Measurements from ENCODE around the gene BCAS3. TPM values are rescaled to one million over a fixed set of nuclear protein-coding genes. Genes with fewer than 3 reads are reported as not detected.

BCAS3 gene
- total RNA-seq, 4 donors from 2014 or later: 18.2 to 60.6 (median 23.4) TPM

- Histone ChIP-seq H3K9me3 (no peaks in the 10 kb centered on the region), H3K4me1 (peaks cover 0 to 6% of the 10 kb centered on the region in 2 donors), H3K36me3 (no peaks in the 10 kb centered on the region), H3K27ac (no peak overlapping the region), H3K4me3 (no peak overlapping the region), H3K27me3 (no peaks in the 10 kb centered on the region)
- in situ Hi-C loops (cut with MboI; ENCODE audit: low sequenced_read_pairs in 4 of 4): no loop called here
- intact Hi-C loops (cut with DNase I; ENCODE audit: low total_unique reads): no loop called here
- TF ChIP-seq CTCF (IDR thresholded peaks at IDR 0.05 in 4 of 5, conservative IDR thresholded peaks at IDR 0.05 in 1 of 5) (no peak), POLR2A (IDR thresholded peaks at IDR 0.05) (no peak)
- DNase-seq (no peak), ATAC-seq (no peak)
Observed at GRCh38 chr17:61174310-61174709, 496.7 kb downstream of the BCAS3 start.

- no peak for TF ChIP-seq CTCF (IDR thresholded peaks at IDR 0.05 in 4 of 5, conservative IDR thresholded peaks at IDR 0.05 in 1 of 5)
- no peak for TF ChIP-seq POLR2A (IDR thresholded peaks at IDR 0.05)
- intact Hi-C loops (cut with DNase I; ENCODE audit: low total_unique reads): no loop called here
- DNase-seq: no peak
- Histone ChIP-seq H3K9me3 (no peaks in the 10 kb centered on the region), H3K4me3 (no peak overlapping the region), H3K4me1 (peaks cover 0 to 8% of the 10 kb centered on the region in 2 donors), H3K36me3 (no peaks in the 10 kb centered on the region), H3K27ac (no peak overlapping the region), H3K27me3 (no peaks in the 10 kb centered on the region)
- ATAC-seq: no peak
- in situ Hi-C loops (cut with MboI; ENCODE audit: low sequenced_read_pairs in 4 of 4): no loop called here
Observed at GRCh38 chr17:61175298-61176142, 497.9 kb downstream of the BCAS3 start.

GRCh38 chr17:61177351-61177750 is 499.7 kb downstream of the BCAS3 start:
- TF ChIP-seq POLR2A (IDR thresholded peaks at IDR 0.05) (no peak), CTCF (IDR thresholded peaks at IDR 0.05 in 4 of 5, conservative IDR thresholded peaks at IDR 0.05 in 1 of 5) (no peak)
- DNase-seq (no peak), ATAC-seq (no peak)
- Histone ChIP-seq H3K9me3 (no peaks in the 10 kb centered on the region), H3K27ac (no peak overlapping the region), H3K36me3 (no peaks in the 10 kb centered on the region), H3K27me3 (no peaks in the 10 kb centered on the region), H3K4me1 (peaks cover 0 to 8% of the 10 kb centered on the region in 2 donors), H3K4me3 (no peak overlapping the region)
- intact Hi-C loops (cut with DNase I; ENCODE audit: low total_unique reads): no loop called here
- in situ Hi-C loops (cut with MboI; ENCODE audit: low sequenced_read_pairs in 4 of 4): no loop called here

- Histone ChIP-seq H3K9me3 (no peaks in the 10 kb centered on the region), H3K36me3 (no peaks in the 10 kb centered on the region), H3K4me3 (no peak overlapping the region), H3K27me3 (no peaks in the 10 kb centered on the region), H3K4me1 (peaks cover 0 to 8% of the 10 kb centered on the region in 2 donors), H3K27ac (no peak overlapping the region)
- intact Hi-C loops (cut with DNase I; ENCODE audit: low total_unique reads): no loop called here
- DNase-seq (no peak), ATAC-seq (no peak)
- TF ChIP-seq CTCF (IDR thresholded peaks at IDR 0.05 in 4 of 5, conservative IDR thresholded peaks at IDR 0.05 in 1 of 5) (no peak), POLR2A (IDR thresholded peaks at IDR 0.05) (no peak)
- in situ Hi-C loops (cut with MboI; ENCODE audit: low sequenced_read_pairs in 4 of 4): no loop called here
Observed at GRCh38 chr17:61178284-61178683, 500.6 kb downstream of the BCAS3 start.
